Muscle of arm (tissue), 12 donors: ENCODE data around the gene INPP5D. TPM values are rescaled to one million over a fixed set of nuclear protein-coding genes. Genes with fewer than 3 reads are reported as not detected.

Experiments
- DNase-seq: peaks from one replicate; pipeline ENCODE4 v3.0.0-alpha.2; 2013
- polyA plus RNA-seq, 12 donors: library from polyadenylated mRNA; unstranded; fragments of 120-200 nt; gene quantifications; one replicate each; pipeline ENCODE4 v1.2.1, GENCODE V29; 2013; ENCODE audit not compliant: insufficient read length in 12 of 12

Gene INPP5D
- polyA plus RNA-seq, 12 donors: 5.0 to 26.1 (median 7.1) TPM; not detected in 1

GRCh38 chr2:233234264-233234663, 174.1 kb downstream of the INPP5D start:
- no peak for DNase-seq

GRCh38 chr2:233234996-233235395, 174.9 kb downstream of the INPP5D start:
- DNase-seq: no peak

GRCh38 chr2:233235977-233236376, 175.8 kb downstream of the INPP5D start:
- DNase-seq: no peak

- no peak for DNase-seq
Observed at GRCh38 chr2:233236820-233237589, 176.9 kb downstream of the INPP5D start.

- no peak for DNase-seq
Observed at GRCh38 chr2:233240897-233241296, 180.8 kb downstream of the INPP5D start.

- DNase-seq: no peak
Observed at GRCh38 chr2:233241803-233242202, 181.7 kb downstream of the INPP5D start.

- DNase-seq: no peak
Observed at GRCh38 chr2:233242231-233242927, 182.2 kb downstream of the INPP5D start.

- no peak for DNase-seq
Observed at GRCh38 chr2:233243348-233243747, 183.2 kb downstream of the INPP5D start.

- no peak for DNase-seq
Observed at GRCh38 chr2:233244818-233245217, 184.7 kb downstream of the INPP5D start.

- DNase-seq: no peak
Observed at GRCh38 chr2:233245406-233245805, 185.3 kb downstream of the INPP5D start.

- no peak for DNase-seq
Observed at GRCh38 chr2:233247116-233247515, 187.0 kb downstream of the INPP5D start.

- DNase-seq: no peak
Observed at GRCh38 chr2:233247744-233248143, 187.6 kb downstream of the INPP5D start.

- DNase-seq: no peak
Observed at GRCh38 chr2:233248999-233249398, 188.9 kb downstream of the INPP5D start.

GRCh38 chr2:233250568-233250967, 190.4 kb downstream of the INPP5D start:
- DNase-seq: no peak

- no peak for DNase-seq
Observed at GRCh38 chr2:233250985-233251305, 190.8 kb downstream of the INPP5D start.

GRCh38 chr2:233251306-233252116, 191.4 kb downstream of the INPP5D start, which contains the start of gene ATG16L1:
Gene ATG16L1, plus strand, starts transcription at chr2:233251673. Its CDS starts 155 bp downstream, at chr2:233251828.
- peak; percentile 96 for DNase-seq

GRCh38 chr2:233252227-233252626, 192.1 kb downstream of the INPP5D start:
- no peak for DNase-seq

- DNase-seq: no peak
Observed at GRCh38 chr2:233255151-233255550, 195.0 kb downstream of the INPP5D start.

- DNase-seq: no peak
Observed at GRCh38 chr2:233256048-233256447, 195.9 kb downstream of the INPP5D start.
